Stimulated activated CD4-positive, alpha-beta T cell treated with anti-CD3 and anti-CD28 coated beads, Interleukin-4, amount 100 ng/mL, for 24 hours (primary cell): ENCODE measurements around the gene ACYP2.
"Not testable (repeated sequence)": the region's sequence is repeated elsewhere in the genome, so short reads cannot be mapped to it uniquely, and the experiment has no call there.

Experiments
- DNase-seq: peaks from one replicate; pipeline ENCODE4 v3.0.0-alpha.2; 2020

The ACYP2 gene

GRCh38 chr2:54279385-54279784 is 164.0 kb downstream of the ACYP2 start:
- no peak for DNase-seq

- no peak for DNase-seq
Observed at GRCh38 chr2:54284826-54285225, 169.4 kb downstream of the ACYP2 start.

GRCh38 chr2:54285451-54285850 is 170.0 kb downstream of the ACYP2 start:
- no peak for DNase-seq

DNA sequence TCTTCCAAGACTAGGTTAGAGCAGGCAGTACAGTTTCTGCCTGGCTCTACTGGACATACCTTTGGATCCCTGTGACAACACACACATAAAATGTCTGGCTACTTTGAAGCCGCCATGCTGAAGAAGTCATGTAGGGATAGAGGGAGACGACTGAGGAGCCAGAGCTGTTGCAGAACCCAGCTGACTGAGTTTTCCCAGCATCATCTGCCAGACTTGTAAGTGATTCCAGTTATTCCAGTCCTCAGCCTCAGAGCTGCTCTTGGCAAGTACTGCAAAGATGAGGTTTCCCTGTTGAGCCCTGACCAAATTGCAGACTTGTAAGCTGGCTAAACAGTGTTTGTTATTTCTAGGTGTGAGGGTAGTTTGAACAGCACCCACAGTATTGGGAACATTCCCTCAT is 172.1 kb downstream of the ACYP2 start:
- no peak for DNase-seq

- no peak for DNase-seq
Observed at GRCh38 chr2:54289917-54290316, 174.5 kb downstream of the ACYP2 start.

GRCh38 chr2:54290356-54291025 is 175.1 kb downstream of the ACYP2 start:
- no peak for DNase-seq

- DNase-seq, result not testable (repeated sequence)
Observed at GRCh38 chr2:54294665-54295064, 179.2 kb downstream of the ACYP2 start.

DNA sequence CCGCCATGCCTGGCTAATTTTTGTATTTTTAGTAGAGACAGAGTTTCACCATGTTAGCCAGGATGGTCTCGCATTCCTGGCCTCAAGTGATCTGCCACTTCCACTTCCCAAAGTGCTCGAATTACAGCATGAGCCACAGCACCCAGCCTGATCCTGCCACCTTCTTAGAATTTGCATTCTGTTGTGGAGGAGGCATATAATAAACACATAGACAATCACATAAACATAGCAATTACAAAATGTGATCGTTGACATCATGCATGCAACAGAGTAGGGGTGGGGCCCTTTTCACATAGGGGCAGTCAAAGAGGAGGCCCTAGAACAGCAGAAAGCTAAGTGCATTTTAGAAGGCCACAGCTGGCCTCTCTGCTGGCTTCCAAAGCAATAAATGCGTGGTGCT is 180.5 kb downstream of the ACYP2 start:
- no peak for DNase-seq

- no peak for DNase-seq
Observed at GRCh38 chr2:54298514-54298913, 183.1 kb downstream of the ACYP2 start.

GRCh38 chr2:54303631-54304030 is 188.2 kb downstream of the ACYP2 start:
- DNase-seq, result no peak

- DNase-seq, result no peak
Observed at GRCh38 chr2:54306556-54306955, 191.1 kb downstream of the ACYP2 start.

DNA sequence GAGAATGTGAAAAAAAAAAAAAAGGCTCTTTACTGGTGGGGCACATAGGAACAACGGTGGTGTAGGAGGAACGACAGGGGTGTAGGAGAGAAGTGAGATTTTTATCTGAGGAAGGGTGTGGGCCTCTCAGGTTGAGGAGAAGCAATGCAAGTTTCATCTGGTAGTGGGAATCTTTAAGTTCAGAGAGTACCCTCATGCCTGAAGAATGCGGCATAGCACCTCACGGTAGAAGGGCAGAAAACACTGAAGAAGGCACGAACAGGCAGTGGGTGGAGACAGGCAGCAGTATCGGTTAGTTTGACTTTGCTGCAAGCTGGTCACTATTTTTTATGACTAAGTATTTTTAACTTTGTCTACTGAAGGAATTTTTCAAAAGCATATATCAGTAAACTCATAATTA is 192.8 kb downstream of the ACYP2 start:
- no peak for DNase-seq

DNA sequence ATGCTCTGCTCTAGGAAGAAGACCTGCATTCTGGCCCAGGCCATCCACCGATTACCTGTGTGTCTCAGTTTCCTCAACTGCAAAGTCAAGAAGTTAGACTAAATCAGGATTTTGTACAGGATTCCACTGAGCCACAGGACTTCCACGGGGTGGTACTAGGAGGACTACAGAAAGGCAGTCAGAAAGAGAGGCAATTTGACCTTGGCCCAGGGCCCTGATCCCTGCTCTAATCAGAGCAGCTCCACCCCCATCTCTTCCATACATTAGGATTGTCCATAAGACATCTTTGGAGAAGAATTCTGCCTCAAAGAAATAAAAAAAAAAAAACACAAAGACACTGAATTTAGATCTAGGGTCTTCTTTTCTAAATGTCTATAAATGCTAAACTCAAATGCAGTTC is 193.4 kb downstream of the ACYP2 start:
- DNase-seq, result no peak

GRCh38 chr2:54310311-54310710 is 194.9 kb downstream of the ACYP2 start:
- no peak for DNase-seq

DNA sequence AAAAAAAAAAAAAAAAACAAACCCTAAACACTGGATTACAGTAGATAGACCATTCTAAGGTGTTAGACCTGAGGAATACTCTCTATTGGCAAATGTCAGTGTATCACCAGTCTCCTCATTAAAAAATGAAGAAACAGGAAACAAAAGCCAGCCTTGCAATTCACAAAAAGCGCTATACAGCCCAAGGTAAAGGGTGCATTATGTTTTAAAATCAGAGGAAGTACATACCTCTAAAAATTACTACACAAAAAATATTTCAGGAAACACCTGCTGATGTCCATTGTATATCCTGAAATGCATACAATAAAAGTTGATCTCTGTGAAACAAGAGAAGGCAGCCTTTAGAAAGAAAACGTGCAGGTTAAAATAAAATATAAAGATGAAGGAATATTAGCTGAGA is 195.5 kb downstream of the ACYP2 start:
- DNase-seq, result no peak

- DNase-seq, result no peak
Observed at GRCh38 chr2:54313147-54313546, 197.7 kb downstream of the ACYP2 start.

- DNase-seq, result no peak
Observed at GRCh38 chr2:54317973-54318372, 202.6 kb downstream of the ACYP2 start.

DNA sequence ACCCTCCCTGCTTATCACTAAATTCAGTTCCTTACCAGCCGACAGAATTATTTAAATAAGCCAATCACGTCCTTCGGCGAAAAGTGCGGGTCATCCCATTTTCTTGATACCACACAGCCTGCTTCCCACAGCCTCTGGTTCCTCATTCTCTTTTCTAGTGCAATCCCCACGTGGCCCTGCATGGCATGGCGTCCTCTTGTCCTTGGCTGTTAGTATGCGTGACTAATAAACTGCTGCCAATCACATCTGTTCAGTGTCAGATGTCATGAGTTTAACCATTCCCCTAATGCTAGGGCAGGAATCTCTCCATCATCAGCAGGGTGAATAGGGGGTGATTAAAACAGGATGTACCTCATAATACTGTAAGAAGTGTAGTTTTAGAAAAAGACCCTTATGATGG is 203.4 kb downstream of the ACYP2 start:
- DNase-seq, result no peak

DNA sequence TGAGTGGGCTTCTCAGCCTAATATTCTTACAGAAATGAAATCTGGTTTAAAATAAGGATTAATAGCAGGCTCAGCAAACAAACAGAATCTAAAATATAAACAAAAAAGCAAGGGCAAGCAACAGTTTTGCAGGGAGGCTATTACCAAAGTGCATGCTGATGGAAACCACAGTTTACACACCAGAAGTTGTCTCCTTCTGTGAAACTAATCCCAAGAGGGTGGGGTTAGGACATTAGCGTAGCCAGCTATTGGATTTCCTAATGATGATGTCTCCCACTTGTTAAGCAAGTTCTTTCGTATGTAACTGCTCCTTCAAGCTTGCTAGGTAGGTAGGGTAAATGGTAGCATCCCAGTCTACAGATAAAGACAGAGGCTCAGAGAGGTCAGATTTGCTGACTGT is 205.6 kb downstream of the ACYP2 start:
- DNase-seq, result no peak

- DNase-seq, result not testable (repeated sequence)
Observed at GRCh38 chr2:54324517-54324916, 209.1 kb downstream of the ACYP2 start.

- no peak for DNase-seq
Observed at GRCh38 chr2:54325148-54325547, 209.7 kb downstream of the ACYP2 start.

DNA sequence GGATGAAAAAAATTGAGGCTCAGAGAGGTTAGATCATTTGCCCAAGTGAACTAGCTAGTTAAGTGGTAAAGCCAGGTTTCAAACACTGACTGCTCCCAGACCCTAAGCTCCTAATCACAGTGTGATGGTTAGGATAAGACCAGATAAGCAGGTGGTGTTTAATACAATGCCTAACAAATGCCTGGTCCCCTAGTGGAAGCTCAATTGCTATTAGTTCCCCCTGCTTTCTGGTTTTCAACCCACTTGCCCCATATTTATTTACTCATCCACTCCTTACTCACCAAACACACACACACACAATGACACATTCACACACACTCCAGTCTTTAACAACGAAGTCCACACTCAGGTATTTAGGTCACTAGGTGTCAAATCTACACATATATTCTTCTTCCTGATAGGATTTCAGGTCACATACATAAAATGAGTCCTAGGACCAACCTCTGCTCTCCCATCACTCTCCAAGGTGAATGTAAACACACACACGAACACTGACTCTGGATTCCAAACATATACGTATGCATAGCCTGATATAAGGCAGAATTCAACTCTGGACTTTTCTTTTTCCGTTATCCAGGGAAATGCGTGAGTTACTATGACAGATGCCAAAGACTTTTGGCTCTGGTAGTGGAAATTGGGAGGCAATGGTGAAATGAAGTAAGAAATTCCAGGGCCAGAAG is 214.2 kb downstream of the ACYP2 start:
- DNase-seq, result no peak

DNA sequence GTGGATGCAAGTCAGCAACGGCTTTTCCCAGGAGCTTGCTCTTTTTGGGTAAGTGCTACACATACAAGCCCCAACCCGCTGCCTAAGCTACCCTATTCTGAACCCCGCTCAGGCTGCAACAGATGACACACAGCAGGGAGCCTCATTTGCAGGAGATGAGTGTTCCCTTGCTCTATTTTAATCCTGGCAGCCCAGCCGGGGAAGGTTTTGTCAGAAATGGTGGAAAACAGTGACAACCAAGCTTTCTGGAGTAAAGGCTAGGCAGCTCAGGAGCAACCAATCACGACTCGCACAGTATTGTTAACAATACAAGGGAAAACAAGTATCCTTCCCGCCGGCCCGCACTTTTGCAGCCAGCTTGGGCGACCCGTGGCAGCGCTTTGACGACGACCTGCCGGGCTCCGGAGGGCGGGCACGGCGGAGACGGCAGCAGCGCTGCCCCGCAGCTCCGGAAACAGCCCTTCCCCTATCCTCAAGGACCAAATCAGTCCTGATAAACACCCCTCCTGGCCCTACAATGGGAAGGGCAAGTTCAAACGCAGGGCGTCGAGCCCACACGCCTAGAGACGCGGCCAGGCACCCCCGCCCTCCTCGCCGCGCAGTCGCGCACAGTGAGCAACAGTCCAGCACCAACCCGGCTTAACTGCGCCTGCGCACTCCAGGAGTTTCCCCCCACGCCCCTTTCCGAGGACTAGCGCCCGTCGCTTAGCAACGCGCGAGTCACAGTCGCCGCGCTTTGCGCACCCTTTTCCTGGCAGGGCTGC is 214.9 kb downstream of the ACYP2 start:
- peak; percentile 89 for DNase-seq
